NB4 (cell line): ENCODE measurements around the gene CTNNA2.

Experiments used
- MYC ChIP-seq: IDR thresholded peaks from 2 replicates; pipeline ENCODE4 v1.6.1; 2011; ENCODE audit warnings: low read depth, low read length
- TF ChIP-seq, protein P1 (sequence below): IDR thresholded peaks from one replicate; pipeline ENCODE4 v1.5.1; 2012; ENCODE audit warnings: low read depth, low read length

DNA sequence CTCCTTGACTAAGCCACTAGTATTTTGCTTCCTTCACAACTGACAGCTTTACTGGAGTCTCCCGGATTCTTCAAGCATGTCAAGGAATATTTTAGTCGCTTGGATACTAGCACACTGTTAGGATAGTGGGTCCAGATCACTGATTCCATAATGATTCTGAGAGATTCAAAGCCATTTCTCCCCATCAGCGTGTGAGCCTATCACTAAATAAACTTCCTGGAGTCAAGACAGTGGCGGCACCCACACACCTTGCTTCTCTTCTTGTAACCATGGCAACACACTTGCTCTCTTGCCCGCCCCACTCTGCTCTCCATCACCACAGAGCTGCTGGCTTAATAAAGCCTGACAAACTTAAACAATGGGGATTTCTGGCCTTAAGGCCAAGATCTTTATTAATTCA is 546.6 kb downstream of the CTNNA2 start:
- TF ChIP-seq MYC, result no peak
- TF ChIP-seq, protein P1, sequence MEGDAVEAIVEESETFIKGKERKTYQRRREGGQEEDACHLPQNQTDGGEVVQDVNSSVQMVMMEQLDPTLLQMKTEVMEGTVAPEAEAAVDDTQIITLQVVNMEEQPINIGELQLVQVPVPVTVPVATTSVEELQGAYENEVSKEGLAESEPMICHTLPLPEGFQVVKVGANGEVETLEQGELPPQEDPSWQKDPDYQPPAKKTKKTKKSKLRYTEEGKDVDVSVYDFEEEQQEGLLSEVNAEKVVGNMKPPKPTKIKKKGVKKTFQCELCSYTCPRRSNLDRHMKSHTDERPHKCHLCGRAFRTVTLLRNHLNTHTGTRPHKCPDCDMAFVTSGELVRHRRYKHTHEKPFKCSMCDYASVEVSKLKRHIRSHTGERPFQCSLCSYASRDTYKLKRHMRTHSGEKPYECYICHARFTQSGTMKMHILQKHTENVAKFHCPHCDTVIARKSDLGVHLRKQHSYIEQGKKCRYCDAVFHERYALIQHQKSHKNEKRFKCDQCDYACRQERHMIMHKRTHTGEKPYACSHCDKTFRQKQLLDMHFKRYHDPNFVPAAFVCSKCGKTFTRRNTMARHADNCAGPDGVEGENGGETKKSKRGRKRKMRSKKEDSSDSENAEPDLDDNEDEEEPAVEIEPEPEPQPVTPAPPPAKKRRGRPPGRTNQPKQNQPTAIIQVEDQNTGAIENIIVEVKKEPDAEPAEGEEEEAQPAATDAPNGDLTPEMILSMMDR, result no peak
